ENCODE results near the gene LRRC72. TPM values are rescaled to one million over a fixed set of nuclear protein-coding genes. Genes with fewer than 3 reads are reported as not detected.

Gene LRRC72
- total and polyA plus RNA-seq, 2 experiments from 2014 or later: not detected

DNA sequence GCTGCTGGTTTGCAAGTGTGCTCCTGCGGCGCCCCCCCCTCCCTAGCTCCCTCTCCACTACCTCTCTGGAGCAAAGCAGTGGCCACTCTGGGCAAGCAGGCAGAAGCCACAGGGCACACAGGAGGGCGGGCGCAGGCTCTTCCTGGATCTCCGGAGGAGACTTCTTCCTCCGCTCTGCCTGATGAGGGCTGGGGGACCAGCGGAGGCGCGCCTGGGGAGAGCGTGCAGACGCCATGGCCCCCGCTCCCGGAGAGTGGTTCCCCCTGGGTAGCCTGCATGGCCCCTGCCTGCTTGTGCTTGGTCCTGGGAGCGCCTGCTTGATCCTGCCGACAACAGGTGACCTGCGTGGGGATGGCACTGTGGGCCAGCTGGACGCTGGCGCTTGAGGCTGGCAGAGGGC is 89.9 kb downstream of the LRRC72 start (continued):
- TF ChIP-seq, protein P1, sequence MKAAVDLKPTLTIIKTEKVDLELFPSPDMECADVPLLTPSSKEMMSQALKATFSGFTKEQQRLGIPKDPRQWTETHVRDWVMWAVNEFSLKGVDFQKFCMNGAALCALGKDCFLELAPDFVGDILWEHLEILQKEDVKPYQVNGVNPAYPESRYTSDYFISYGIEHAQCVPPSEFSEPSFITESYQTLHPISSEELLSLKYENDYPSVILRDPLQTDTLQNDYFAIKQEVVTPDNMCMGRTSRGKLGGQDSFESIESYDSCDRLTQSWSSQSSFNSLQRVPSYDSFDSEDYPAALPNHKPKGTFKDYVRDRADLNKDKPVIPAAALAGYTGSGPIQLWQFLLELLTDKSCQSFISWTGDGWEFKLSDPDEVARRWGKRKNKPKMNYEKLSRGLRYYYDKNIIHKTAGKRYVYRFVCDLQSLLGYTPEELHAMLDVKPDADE (IDR thresholded peaks at IDR 0.05): no peak
- no peak for TF ChIP-seq ZNF331 (CRISPR knock-in tag; IDR thresholded peaks at IDR 0.05; ENCODE audit: low read depth)
- no peak for TF ChIP-seq NANOG (IDR thresholded peaks at IDR 0.05; ENCODE audit: borderline replicate concordance)

DNA sequence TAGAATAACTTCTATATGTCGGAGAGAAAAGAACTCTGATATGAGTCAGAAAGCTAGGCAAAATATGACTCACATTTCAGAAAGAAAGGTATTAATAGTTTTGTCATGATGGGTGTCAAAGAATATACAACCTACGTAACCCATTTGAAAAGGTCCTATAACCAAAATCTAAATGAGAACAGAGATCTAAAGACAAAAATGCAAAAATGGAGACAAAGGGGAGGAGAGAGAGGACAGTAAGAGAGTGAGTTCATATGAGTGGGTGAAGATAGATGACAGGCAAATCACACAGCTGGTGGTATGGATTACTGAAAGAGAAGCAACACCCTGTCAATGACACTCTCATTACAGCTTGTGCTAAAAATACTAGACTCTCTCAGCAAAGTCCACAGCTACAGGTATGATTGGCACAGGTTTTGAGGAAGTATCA is 93.4 kb downstream of the LRRC72 start:
- H3K27me3 Mint-ChIP-seq (ENCODE audit: insufficient read depth, low read depth, poor library complexity): no peaks in the 10 kb centered on the region
- no peak overlapping the region for H3K27ac Mint-ChIP-seq
- H3K36me3 ChIP-seq (ENCODE audit: insufficient read depth): no peaks in the 10 kb centered on the region
- no peaks in the 10 kb centered on the region for H3F3A ChIP-seq (replicated peaks; ENCODE audit: low read depth)
- H3K36me3 Mint-ChIP-seq (ENCODE audit: low read depth): peaks cover 17% of the 10 kb centered on the region; the same call in 2 of the 3 replicates
- DNase-seq (ENCODE audit: low spot score) (no peak), ATAC-seq (no peak)
- no peak overlapping the region for H2AFZ ChIP-seq
- no peaks in the 10 kb centered on the region for H4K20me1 ChIP-seq (replicated peaks; ENCODE audit: insufficient read depth)
- no peak overlapping the region for H3K4me3 Mint-ChIP-seq
- no peaks in the 10 kb centered on the region for H3K9me2 ChIP-seq (ENCODE audit: insufficient read depth)
- no peak overlapping the region for H3K27ac ChIP-seq (ENCODE audit: low read depth)
- no peaks in the 10 kb centered on the region for H3K9me3 Mint-ChIP-seq
- peaks cover 13% of the 10 kb centered on the region; the same call in 1 of the 2 replicates for H3K4me1 ChIP-seq (ENCODE audit: insufficient read depth)
- H3K4me3 ChIP-seq: no peak overlapping the region
- no peak overlapping the region for H3K4me2 ChIP-seq
- peaks cover 7% of the 10 kb centered on the region for H3K4me1 Mint-ChIP-seq
- H3K27me3 ChIP-seq (ENCODE audit: insufficient read depth): no peaks in the 10 kb centered on the region
- H3K79me2 ChIP-seq (replicated peaks; ENCODE audit: insufficient read depth): no peaks in the 10 kb centered on the region
- TF ChIP-seq, protein P2, sequence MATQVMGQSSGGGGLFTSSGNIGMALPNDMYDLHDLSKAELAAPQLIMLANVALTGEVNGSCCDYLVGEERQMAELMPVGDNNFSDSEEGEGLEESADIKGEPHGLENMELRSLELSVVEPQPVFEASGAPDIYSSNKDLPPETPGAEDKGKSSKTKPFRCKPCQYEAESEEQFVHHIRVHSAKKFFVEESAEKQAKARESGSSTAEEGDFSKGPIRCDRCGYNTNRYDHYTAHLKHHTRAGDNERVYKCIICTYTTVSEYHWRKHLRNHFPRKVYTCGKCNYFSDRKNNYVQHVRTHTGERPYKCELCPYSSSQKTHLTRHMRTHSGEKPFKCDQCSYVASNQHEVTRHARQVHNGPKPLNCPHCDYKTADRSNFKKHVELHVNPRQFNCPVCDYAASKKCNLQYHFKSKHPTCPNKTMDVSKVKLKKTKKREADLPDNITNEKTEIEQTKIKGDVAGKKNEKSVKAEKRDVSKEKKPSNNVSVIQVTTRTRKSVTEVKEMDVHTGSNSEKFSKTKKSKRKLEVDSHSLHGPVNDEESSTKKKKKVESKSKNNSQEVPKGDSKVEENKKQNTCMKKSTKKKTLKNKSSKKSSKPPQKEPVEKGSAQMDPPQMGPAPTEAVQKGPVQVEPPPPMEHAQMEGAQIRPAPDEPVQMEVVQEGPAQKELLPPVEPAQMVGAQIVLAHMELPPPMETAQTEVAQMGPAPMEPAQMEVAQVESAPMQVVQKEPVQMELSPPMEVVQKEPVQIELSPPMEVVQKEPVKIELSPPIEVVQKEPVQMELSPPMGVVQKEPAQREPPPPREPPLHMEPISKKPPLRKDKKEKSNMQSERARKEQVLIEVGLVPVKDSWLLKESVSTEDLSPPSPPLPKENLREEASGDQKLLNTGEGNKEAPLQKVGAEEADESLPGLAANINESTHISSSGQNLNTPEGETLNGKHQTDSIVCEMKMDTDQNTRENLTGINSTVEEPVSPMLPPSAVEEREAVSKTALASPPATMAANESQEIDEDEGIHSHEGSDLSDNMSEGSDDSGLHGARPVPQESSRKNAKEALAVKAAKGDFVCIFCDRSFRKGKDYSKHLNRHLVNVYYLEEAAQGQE (IDR thresholded peaks at IDR 0.05; ENCODE audit: unreplicated experiment): no peak
- no peak for TF ChIP-seq ZNF114 (CRISPR knock-in tag; IDR thresholded peaks at IDR 0.05)
- no peak for TF ChIP-seq EZH2 (IDR thresholded peaks at IDR 0.05; ENCODE audit: low read depth, unreplicated experiment)
- no peak for TF ChIP-seq STAT1 (IDR thresholded peaks at IDR 0.05; ENCODE audit: unreplicated experiment)
- TF ChIP-seq EZH2phosphoT487 (IDR thresholded peaks at IDR 0.05; ENCODE audit: unreplicated experiment): no peak
- no peak for TF ChIP-seq ZNF331 (CRISPR knock-in tag; IDR thresholded peaks at IDR 0.05; ENCODE audit: low read depth)
- TF ChIP-seq NANOG (IDR thresholded peaks at IDR 0.05; ENCODE audit: borderline replicate concordance): no peak
- TF ChIP-seq, protein P3, sequence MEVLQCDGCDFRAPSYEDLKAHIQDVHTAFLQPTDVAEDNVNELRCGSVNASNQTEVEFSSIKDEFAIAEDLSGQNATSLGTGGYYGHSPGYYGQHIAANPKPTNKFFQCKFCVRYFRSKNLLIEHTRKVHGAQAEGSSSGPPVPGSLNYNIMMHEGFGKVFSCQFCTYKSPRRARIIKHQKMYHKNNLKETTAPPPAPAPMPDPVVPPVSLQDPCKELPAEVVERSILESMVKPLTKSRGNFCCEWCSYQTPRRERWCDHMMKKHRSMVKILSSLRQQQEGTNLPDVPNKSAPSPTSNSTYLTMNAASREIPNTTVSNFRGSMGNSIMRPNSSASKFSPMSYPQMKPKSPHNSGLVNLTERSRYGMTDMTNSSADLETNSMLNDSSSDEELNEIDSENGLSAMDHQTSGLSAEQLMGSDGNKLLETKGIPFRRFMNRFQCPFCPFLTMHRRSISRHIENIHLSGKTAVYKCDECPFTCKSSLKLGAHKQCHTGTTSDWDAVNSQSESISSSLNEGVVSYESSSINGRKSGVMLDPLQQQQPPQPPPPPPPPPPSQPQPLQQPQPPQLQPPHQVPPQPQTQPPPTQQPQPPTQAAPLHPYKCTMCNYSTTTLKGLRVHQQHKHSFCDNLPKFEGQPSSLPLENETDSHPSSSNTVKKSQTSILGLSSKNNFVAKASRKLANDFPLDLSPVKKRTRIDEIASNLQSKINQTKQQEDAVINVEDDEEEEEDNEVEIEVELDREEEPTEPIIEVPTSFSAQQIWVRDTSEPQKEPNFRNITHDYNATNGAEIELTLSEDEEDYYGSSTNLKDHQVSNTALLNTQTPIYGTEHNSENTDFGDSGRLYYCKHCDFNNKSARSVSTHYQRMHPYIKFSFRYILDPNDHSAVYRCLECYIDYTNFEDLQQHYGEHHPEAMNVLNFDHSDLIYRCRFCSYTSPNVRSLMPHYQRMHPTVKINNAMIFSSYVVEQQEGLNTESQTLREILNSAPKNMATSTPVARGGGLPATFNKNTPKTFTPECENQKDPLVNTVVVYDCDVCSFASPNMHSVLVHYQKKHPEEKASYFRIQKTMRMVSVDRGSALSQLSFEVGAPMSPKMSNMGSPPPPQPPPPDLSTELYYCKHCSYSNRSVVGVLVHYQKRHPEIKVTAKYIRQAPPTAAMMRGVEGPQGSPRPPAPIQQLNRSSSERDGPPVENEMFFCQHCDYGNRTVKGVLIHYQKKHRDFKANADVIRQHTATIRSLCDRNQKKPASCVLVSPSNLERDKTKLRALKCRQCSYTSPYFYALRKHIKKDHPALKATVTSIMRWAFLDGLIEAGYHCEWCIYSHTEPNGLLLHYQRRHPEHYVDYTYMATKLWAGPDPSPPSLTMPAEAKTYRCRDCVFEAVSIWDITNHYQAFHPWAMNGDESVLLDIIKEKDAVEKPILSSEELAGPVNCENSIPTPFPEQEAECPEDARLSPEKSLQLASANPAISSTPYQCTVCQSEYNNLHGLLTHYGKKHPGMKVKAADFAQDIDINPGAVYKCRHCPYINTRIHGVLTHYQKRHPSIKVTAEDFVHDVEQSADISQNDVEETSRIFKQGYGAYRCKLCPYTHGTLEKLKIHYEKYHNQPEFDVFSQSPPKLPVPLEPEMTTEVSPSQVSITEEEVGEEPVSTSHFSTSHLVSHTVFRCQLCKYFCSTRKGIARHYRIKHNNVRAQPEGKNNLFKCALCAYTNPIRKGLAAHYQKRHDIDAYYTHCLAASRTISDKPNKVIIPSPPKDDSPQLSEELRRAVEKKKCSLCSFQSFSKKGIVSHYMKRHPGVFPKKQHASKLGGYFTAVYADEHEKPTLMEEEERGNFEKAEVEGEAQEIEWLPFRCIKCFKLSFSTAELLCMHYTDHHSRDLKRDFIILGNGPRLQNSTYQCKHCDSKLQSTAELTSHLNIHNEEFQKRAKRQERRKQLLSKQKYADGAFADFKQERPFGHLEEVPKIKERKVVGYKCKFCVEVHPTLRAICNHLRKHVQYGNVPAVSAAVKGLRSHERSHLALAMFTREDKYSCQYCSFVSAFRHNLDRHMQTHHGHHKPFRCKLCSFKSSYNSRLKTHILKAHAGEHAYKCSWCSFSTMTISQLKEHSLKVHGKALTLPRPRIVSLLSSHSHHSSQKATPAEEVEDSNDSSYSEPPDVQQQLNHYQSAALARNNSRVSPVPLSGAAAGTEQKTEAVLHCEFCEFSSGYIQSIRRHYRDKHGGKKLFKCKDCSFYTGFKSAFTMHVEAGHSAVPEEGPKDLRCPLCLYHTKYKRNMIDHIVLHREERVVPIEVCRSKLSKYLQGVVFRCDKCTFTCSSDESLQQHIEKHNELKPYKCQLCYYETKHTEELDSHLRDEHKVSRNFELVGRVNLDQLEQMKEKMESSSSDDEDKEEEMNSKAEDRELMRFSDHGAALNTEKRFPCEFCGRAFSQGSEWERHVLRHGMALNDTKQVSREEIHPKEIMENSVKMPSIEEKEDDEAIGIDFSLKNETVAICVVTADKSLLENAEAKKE (CRISPR knock-in tag; IDR thresholded peaks at IDR 0.05): no peak
- TF ChIP-seq, protein P4, sequence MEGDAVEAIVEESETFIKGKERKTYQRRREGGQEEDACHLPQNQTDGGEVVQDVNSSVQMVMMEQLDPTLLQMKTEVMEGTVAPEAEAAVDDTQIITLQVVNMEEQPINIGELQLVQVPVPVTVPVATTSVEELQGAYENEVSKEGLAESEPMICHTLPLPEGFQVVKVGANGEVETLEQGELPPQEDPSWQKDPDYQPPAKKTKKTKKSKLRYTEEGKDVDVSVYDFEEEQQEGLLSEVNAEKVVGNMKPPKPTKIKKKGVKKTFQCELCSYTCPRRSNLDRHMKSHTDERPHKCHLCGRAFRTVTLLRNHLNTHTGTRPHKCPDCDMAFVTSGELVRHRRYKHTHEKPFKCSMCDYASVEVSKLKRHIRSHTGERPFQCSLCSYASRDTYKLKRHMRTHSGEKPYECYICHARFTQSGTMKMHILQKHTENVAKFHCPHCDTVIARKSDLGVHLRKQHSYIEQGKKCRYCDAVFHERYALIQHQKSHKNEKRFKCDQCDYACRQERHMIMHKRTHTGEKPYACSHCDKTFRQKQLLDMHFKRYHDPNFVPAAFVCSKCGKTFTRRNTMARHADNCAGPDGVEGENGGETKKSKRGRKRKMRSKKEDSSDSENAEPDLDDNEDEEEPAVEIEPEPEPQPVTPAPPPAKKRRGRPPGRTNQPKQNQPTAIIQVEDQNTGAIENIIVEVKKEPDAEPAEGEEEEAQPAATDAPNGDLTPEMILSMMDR (conservative IDR thresholded peaks at IDR 0.05; ENCODE audit: low read depth in 2 of 2): no peak
- TF ChIP-seq POLR2AphosphoS5 (IDR thresholded peaks at IDR 0.05; ENCODE audit: low read depth): no peak
- TF ChIP-seq CREB1 (CRISPR knock-in tag; IDR thresholded peaks at IDR 0.05; ENCODE audit: low read depth): no peak
- TF ChIP-seq JUNB (IDR thresholded peaks at IDR 0.05; ENCODE audit: unreplicated experiment): no peak
